B cell (primary cell): ENCODE results near the gene TOMM5. TPM values are rescaled to one million over a fixed set of nuclear protein-coding genes. Genes with fewer than 3 reads are reported as not detected.

Source experiments
- ATAC-seq: fragments of 200-7000 bp; cut with Tn5 transposase; one replicate; pipeline ENCODE4 v1.10.0; 2021; ENCODE audit warnings: low read depth, mild to moderate bottlenecking, moderate number of reproducible peaks, moderate library complexity
- CTCF ChIA-PET: fragments of 350-600 bp; sonication (Branson Sonifier 250); formaldehyde crosslinking; loops from one replicate; lab custom pipeline; 2021; ENCODE audit warnings: antibody characterized with exemption, inconsistent platforms; lab: Charles Lee
- POLR2A ChIA-PET: fragments of 350-600 bp; sonication (Branson Sonifier 250); formaldehyde crosslinking; loops from one replicate; lab custom pipeline; 2021; ENCODE audit warnings: antibody characterized with exemption; lab: Charles Lee
- DNase-seq: peaks from one replicate; pipeline ENCODE4 v3.0.0; 2013
- H2AFZ ChIP-seq: 2 replicates; pipeline ENCODE4 v1.6.1; 2012; ENCODE audit warnings: mild to moderate bottlenecking, low read depth, low read length; ENCODE audit not compliant: insufficient read depth, poor library complexity, severe bottlenecking
- H3K27ac ChIP-seq, 2 donors: 1 replicate in 1 of 2; 2 replicates in 1 of 2; pipeline ENCODE4 v1.5.1; 2012 to 2013; ENCODE audit warnings: low read length in 2 of 2, mild to moderate bottlenecking in 2 of 2, moderate library complexity in 1 of 2
- H3K27me3 ChIP-seq, 4 experiments: fragments of 200-600 bp in 1 of 4; sonication (generic) in 1 of 4; replicated peaks in 1 of 4; 1 replicate in 2 of 4; 2 replicates in 2 of 4; pipeline versions ENCODE4 v1.6.1 to v1.7.0; 2013 to 2016; ENCODE audit warnings: low read length in 3 of 4, mild to moderate bottlenecking in 2 of 4, mixed read lengths in 1 of 4, moderate library complexity in 1 of 4; ENCODE audit not compliant: insufficient read depth in 4 of 4, control insufficient read depth in 3 of 4; ENCODE audit errors: control extremely low read depth in 1 of 4
- H3K36me3 ChIP-seq, 2 experiments: replicated peaks in 1 of 2; 1 replicate in 1 of 2; 2 replicates in 1 of 2; pipeline versions ENCODE4 v1.6.1 to v1.7.1; 2013; ENCODE audit warnings: low read length in 1 of 2; ENCODE audit not compliant: insufficient read depth in 2 of 2, control insufficient read depth in 1 of 2; ENCODE audit errors: control extremely low read depth in 1 of 2, extremely low read depth in 1 of 2
- H3K4me1 ChIP-seq, 2 donors: fragments of 200-600 bp in 1 of 2; sonication (generic) in 1 of 2; 1 replicate in 1 of 2; 2 replicates in 1 of 2; pipeline versions ENCODE4 v1.5.1 to v1.6.1; 2013 to 2017; ENCODE audit warnings: low read length in 2 of 2; ENCODE audit not compliant: control insufficient read depth in 2 of 2, insufficient read depth in 2 of 2
- H3K4me2 ChIP-seq: replicated peaks from 2 replicates; pipeline ENCODE3; 2012; ENCODE audit warnings: mild to moderate bottlenecking, low read depth, low read length; ENCODE audit not compliant: poor library complexity, severe bottlenecking
- H3K4me3 ChIP-seq, 5 experiments: fragments of 200-600 bp in 1 of 5; sonication (generic) in 1 of 5; 1 replicate in 3 of 5; 2 replicates in 2 of 5; pipeline versions ENCODE4 v1.5.1 to v1.7.0; 2011 to 2016; ENCODE audit warnings: low read length in 4 of 5, mild to moderate bottlenecking in 4 of 5, low read depth in 2 of 5, control low read depth in 1 of 5, moderate library complexity in 1 of 5; ENCODE audit not compliant: insufficient read depth in 1 of 5; ENCODE audit errors: control extremely low read depth in 1 of 5, extremely low read depth in 1 of 5
- H3K79me2 ChIP-seq: fragments of 200-600 bp; sonication (generic); one replicate; pipeline ENCODE4 v1.6.0; 2016; ENCODE audit warnings: low read length; ENCODE audit not compliant: control insufficient read depth, insufficient read depth
- H3K9ac ChIP-seq: fragments of 200-600 bp; sonication (generic); 2 replicates; pipeline ENCODE4 v1.6.1; 2017; ENCODE audit warnings: mild to moderate bottlenecking, low read length, moderate library complexity
- H3K9me3 ChIP-seq, 3 donors: one replicate each; pipeline versions ENCODE4 v1.6.1 to v1.7.1; 2013; ENCODE audit warnings: low read length in 2 of 3; ENCODE audit not compliant: control insufficient read depth in 2 of 3, insufficient read depth in 1 of 3; ENCODE audit errors: control extremely low read depth in 1 of 3
- H4K20me1 ChIP-seq: 2 replicates; pipeline ENCODE4 v1.6.0; 2012; ENCODE audit warnings: mild to moderate bottlenecking, low read length; ENCODE audit not compliant: insufficient read depth, control insufficient read depth, poor library complexity, severe bottlenecking
- H3K27ac Mint-ChIP-seq: one replicate; pipeline ENCODE4 v1.8.0; 2021; ENCODE audit warnings: mixed read lengths
- H3K27me3 Mint-ChIP-seq: one replicate; pipeline ENCODE4 v1.8.0; 2021; ENCODE audit warnings: mixed read lengths
- H3K4me1 Mint-ChIP-seq: one replicate; pipeline ENCODE4 v1.8.0; 2021; ENCODE audit warnings: mixed read lengths
- H3K4me3 Mint-ChIP-seq: one replicate; pipeline ENCODE4 v1.8.0; 2021; ENCODE audit warnings: mixed read lengths
- H3K9me3 Mint-ChIP-seq: one replicate; pipeline ENCODE4 v1.8.0; 2022; ENCODE audit warnings: mixed read lengths; ENCODE audit not compliant: insufficient read depth
- EZH2 ChIP-seq: IDR thresholded peaks from 2 replicates; pipeline ENCODE4 v1.6.1; 2012; ENCODE audit warnings: borderline replicate concordance, low read depth, mild to moderate bottlenecking, moderate library complexity, low read length; ENCODE audit not compliant: insufficient read depth, poor library complexity, severe bottlenecking
- WGBS: methylation state at CpG from one replicate; pipeline ENCODE4 v1.1.5; 2013; ENCODE audit warnings: missing lambda C conversion rate; ENCODE audit not compliant: insufficient coverage; 5-methylcytosine and 5-hydroxymethylcytosine counted together
- intact Hi-C: fragments of 100-400 bp; cut with micrococcal nuclease; formaldehyde crosslinking; loops from one replicate; pipeline ENCODE4 v1.10.0; 2022
- polyA minus RNA-seq: library from RNA; depleted of rRNA, polyadenylated mRNA; stranded (reverse); fragments of >200 nt; gene quantifications from 2 replicates; pipeline ENCODE4 v1.2.3, GENCODE V29; 2012
- polyA plus RNA-seq: library from polyadenylated mRNA; depleted of rRNA; stranded (reverse); fragments of >200 nt; gene quantifications from 2 replicates; pipeline ENCODE4 v1.2.3, GENCODE V29; 2012
- total RNA-seq, 2 donors: library from RNA; stranded (reverse); fragments of 120-200 nt in 1 of 2; gene quantifications; 1 replicate in 1 of 2; 2 replicates in 1 of 2; pipeline versions ENCODE4 v1.2.3 to v1.2.4, GENCODE V29; 2013 to 2022
- TF ChIP-seq, protein P1 (sequence below): fragments of 200-600 bp; IDR thresholded peaks from one replicate; pipeline ENCODE4 v1.8.0; 2022; ENCODE audit warnings: antibody characterized with exemption, mild to moderate bottlenecking

The TOMM5 gene
- 39.7 and 44.4 TPM in 2 replicates for total RNA-seq
- total RNA-seq (2013) = 75.7 TPM
- 30.6 and 33.9 TPM in 2 replicates for polyA plus RNA-seq
- polyA minus RNA-seq = 32.5 and 37.8 TPM in 2 replicates

DNA sequence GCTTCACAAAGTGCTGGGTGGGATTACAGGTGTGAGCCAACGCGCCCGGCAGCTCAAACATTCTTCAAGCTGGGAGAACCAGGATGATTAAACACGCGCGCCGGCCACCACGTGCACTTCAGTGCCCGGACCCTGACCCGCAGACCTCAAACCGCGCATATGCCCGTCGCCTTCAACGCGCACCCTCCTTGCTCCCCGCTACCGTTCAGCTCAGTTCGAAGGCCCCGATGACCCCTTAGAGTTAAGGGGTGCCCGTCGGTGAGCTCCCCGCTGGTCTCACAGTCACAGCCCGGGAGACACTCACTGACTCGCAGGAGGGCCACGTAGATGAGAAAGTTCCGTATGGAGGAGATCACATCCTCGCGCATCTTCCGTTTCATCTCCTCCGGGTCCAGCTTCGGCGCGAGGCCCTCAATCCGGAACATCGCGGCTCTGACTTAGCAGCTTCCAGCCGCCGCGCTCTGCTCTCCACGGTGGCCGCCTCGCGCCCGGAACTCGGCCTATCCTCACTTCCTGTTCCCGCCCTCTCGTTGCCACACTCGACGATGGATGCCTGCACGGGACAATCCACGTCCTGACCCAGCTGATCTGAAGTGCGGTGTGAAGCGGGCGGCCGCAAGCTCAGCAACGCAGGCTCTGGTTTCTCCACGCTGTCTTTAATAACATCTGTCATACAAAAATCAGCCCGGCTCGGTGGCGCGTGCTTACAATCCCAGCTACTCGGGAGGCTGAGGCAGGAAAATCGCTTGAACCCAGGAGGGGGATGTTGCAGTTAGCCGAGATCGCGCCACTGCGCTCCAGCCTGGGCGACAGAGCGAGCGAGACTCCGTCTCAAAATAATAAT, at the start of gene TOMM5:
TOMM5 (minus strand) TSS at position 490 of the 844 bp plus-strand sequence; CDS start at position 425, 65 bp downstream.
- ATAC-seq (peak; percentile 96), DNase-seq (peak; percentile 93)
- no peaks in the 10 kb centered on the region for H3K9me3 Mint-ChIP-seq
- peaks cover 3% of the 10 kb centered on the region for H4K20me1 ChIP-seq
- H3K27me3 Mint-ChIP-seq = peaks cover 4% of the 10 kb centered on the region
- ChIA-PET POLR2A (interaction anchor here (0.6 to 2.3 kb wide), 7 partner anchors 16 to 208 kb away, joined by 3 to 17 read pairs (median 5); partner anchors contain the start of genes DCAF10, FBXO10, POLR1E and ZBTB5), CTCF (interaction anchor here (0.5 to 8.8 kb wide), 12 partner anchors 13 to 181 kb away, joined by 3 to 101 read pairs (median 4); partner anchors contain the start of gene FBXO10)
- H2AFZ ChIP-seq = peak within 1 kb of the TSS; percentile 97
- H3K4me2 ChIP-seq = peak within 1 kb of the TSS; percentile 95
- intact Hi-C loops = loop anchor here (1.0 to 10.0 kb wide), 9 partner anchors 10 to 1018 kb away; partner anchors contain the start of genes DCAF10, GRHPR, MELK and POLR1E
- H3K79me2 ChIP-seq = peaks cover 27% of the 10 kb centered on the region
- H3K36me3 ChIP-seq = peaks cover 0 to 18% of the 10 kb centered on the region in 2 experiments
- under 1% methylated on average over 58 of the region's 72 CpGs for WGBS
- H3K9me3 ChIP-seq = no peaks in the 10 kb centered on the region
- H3K4me3 Mint-ChIP-seq = peak within 1 kb of the TSS; percentile 99
- H3K27ac ChIP-seq = peak within 1 kb of the TSS; percentile 71 to 83
- peaks cover 0 to 5% (median 0%) of the 10 kb centered on the region in 4 experiments for H3K27me3 ChIP-seq
- peak within 1 kb of the TSS; percentile 96 for H3K27ac Mint-ChIP-seq
- TF ChIP-seq EZH2 = no peak
- TF ChIP-seq, protein P1, sequence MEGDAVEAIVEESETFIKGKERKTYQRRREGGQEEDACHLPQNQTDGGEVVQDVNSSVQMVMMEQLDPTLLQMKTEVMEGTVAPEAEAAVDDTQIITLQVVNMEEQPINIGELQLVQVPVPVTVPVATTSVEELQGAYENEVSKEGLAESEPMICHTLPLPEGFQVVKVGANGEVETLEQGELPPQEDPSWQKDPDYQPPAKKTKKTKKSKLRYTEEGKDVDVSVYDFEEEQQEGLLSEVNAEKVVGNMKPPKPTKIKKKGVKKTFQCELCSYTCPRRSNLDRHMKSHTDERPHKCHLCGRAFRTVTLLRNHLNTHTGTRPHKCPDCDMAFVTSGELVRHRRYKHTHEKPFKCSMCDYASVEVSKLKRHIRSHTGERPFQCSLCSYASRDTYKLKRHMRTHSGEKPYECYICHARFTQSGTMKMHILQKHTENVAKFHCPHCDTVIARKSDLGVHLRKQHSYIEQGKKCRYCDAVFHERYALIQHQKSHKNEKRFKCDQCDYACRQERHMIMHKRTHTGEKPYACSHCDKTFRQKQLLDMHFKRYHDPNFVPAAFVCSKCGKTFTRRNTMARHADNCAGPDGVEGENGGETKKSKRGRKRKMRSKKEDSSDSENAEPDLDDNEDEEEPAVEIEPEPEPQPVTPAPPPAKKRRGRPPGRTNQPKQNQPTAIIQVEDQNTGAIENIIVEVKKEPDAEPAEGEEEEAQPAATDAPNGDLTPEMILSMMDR = no peak
- peaks cover 23 to 36% of the 10 kb centered on the region in 2 donors for H3K4me1 ChIP-seq
- H3K9ac ChIP-seq = peak within 1 kb of the TSS; percentile 96
- H3K4me1 Mint-ChIP-seq = peaks cover 46% of the 10 kb centered on the region
- peak within 1 kb of the TSS; percentile 87 to 100 (median 97) for H3K4me3 ChIP-seq

DNA sequence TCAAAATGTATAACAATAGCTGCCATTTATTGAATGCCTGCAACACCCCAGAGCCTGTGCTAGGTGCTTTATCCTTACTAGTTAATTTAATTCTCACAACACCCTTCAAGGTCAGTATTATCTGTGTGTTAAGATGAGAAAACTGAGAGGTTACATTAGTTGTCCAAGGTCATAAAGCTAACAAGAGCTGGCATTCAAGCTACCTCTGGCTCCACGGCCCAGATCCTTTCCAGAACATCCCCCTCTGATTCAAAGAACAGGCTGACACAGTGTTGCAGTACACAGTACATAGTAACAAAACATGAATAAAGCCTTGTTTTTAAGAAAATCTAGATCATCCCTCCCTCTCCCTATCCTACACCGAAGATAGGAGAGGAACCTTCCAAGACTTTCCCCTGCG, 48.9 kb upstream of the TOMM5 start:
- WGBS = 100% methylated on average over 1 of the region's 3 CpGs
- CTCF ChIA-PET = no interaction called here
- Mint-ChIP-seq H3K9me3 (no peaks in the 10 kb centered on the region), H3K4me1 (no peaks in the 10 kb centered on the region), H3K27ac (no peak overlapping the region), H3K4me3 (no peak overlapping the region), H3K27me3 (peaks cover 20% of the 10 kb centered on the region)
- H3K79me2 ChIP-seq = no peaks in the 10 kb centered on the region
- no peak overlapping the region for H3K9ac ChIP-seq
- TF ChIP-seq EZH2 = no peak
- TF ChIP-seq, protein P1 = no peak
- POLR2A ChIA-PET = no interaction called here
- no peaks in the 10 kb centered on the region for H3K36me3 ChIP-seq
- no peak overlapping the region for H2AFZ ChIP-seq
- DNase-seq = no peak
- no peak overlapping the region for H3K4me2 ChIP-seq
- no peaks in the 10 kb centered on the region for H3K9me3 ChIP-seq
- no peak overlapping the region for H3K27ac ChIP-seq
- no peaks in the 10 kb centered on the region for H3K4me1 ChIP-seq
- ATAC-seq = no peak
- H4K20me1 ChIP-seq = no peaks in the 10 kb centered on the region
- peaks cover 0 to 16% (median 0%) of the 10 kb centered on the region in 4 experiments for H3K27me3 ChIP-seq
- intact Hi-C loops = no loop called here
- no peak overlapping the region for H3K4me3 ChIP-seq
